Measurements from ENCODE around the gene TNFAIP3.

DNA sequence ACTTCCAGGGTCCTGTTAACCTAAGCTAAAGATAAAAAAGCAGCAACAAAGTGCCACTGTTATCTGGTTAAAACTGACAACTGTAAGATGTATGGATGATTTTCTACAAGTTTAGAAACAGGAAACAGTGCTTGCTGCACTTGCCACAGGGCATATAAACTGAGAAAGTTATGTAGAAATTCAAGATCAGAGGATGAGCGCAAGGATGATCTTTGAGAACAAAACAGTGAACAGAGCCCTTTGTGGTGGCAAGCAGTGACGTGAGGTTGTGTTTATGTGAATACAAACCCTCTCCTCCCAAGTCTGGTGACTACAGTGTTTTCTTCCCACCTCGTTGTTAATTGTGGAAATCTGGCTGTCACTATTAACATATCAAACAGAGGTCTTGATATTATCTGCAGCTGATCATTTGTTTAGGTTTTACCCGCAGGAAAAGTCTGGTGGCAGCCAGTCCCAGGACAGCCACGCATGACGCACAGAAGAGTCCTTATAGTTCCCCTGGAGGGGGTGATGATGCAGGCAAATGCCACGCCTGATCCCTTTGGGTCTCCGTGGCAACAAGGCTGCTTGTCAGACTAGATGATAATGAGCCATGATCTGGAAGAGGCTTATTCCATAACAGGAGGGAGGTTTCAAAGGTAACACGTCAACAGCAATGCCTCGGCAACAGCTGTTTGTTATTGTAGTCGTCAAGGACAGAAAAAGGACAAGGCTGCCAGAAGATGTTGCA is 43.1 kb upstream of the TNFAIP3 start:
- TF ChIP-seq, protein P1, sequence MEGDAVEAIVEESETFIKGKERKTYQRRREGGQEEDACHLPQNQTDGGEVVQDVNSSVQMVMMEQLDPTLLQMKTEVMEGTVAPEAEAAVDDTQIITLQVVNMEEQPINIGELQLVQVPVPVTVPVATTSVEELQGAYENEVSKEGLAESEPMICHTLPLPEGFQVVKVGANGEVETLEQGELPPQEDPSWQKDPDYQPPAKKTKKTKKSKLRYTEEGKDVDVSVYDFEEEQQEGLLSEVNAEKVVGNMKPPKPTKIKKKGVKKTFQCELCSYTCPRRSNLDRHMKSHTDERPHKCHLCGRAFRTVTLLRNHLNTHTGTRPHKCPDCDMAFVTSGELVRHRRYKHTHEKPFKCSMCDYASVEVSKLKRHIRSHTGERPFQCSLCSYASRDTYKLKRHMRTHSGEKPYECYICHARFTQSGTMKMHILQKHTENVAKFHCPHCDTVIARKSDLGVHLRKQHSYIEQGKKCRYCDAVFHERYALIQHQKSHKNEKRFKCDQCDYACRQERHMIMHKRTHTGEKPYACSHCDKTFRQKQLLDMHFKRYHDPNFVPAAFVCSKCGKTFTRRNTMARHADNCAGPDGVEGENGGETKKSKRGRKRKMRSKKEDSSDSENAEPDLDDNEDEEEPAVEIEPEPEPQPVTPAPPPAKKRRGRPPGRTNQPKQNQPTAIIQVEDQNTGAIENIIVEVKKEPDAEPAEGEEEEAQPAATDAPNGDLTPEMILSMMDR (conservative IDR thresholded peaks at IDR 0.05 in 1 of 2, IDR thresholded peaks at IDR 0.05 in 1 of 2; ENCODE audit: low read depth in 1 of 2, low read length in 2 of 2): no peak
- TF ChIP-seq EZH2 (IDR thresholded peaks at IDR 0.05; ENCODE audit: low read length, missing control alignments): no peak
